ENCODE data around the gene USP47.
A peak's percentile ranks its signal among the peaks of the same experiment; 100 is the strongest.

Gene USP47

GRCh38 chr11:11841723-11842420 lies at the start of gene USP47:
TSS of gene USP47 (plus strand) at chr11:11841972. CDS start at chr11:11842186, 214 bp downstream.
- TF ChIP-seq POLR2A (IDR thresholded peaks at IDR 0.05; ENCODE audit: low read depth, low read length): peak; percentile 94
- FAIRE-seq (peak; percentile 55), DNase-seq (ENCODE audit: insufficient read length, low spot score) (peak; percentile 43)

- FAIRE-seq: no peak
- TF ChIP-seq POLR2A (IDR thresholded peaks at IDR 0.05; ENCODE audit: low read depth, low read length): no peak
- no peak for DNase-seq (ENCODE audit: insufficient read length, low spot score)
These were observed 48.7 kb upstream of the USP47 start for GRCh38 chr11:11793073-11793472.

DNA sequence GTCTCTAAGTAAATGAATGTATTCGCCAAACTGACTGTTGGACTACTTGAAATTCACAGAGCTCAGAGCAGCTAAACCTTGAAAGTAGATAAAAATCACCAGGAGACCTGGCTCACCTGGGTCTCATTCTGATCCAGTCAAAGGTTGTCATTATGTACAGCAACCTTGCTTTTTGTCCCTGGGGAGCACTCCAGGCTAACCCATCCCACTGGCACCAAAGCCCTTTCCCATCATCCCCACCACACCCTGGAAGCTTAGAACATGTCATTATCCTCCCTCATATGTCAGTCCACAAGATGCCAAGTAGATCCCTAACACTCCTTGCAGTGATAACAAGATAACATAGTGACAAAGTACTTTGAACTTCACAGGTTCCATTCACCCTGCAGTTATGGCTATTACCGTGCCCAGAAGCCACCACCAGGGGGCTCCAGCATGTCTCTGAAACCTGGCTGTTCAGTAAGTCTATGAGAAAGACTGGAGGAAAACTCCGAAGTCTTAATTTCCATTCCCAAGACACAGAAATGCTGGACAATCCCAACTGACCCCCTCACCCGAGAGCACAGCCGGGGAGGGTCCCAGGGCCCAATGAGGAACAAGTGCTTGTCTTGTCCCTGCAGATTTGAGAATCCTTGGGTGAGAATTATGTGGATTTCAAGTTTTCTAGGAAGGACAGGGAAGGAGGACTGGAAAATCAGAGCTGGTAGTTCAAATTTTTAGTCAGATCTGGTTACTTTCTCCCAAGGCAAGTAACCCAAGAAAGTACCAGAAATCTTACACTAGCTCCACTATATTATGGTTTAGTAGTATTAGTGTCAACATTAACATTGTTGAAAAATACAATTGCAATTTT lies 43.0 kb upstream of the USP47 start:
- no peak for TF ChIP-seq POLR2A (IDR thresholded peaks at IDR 0.05; ENCODE audit: low read depth, low read length)
- FAIRE-seq (no peak), DNase-seq (ENCODE audit: insufficient read length, low spot score) (no peak)

DNA sequence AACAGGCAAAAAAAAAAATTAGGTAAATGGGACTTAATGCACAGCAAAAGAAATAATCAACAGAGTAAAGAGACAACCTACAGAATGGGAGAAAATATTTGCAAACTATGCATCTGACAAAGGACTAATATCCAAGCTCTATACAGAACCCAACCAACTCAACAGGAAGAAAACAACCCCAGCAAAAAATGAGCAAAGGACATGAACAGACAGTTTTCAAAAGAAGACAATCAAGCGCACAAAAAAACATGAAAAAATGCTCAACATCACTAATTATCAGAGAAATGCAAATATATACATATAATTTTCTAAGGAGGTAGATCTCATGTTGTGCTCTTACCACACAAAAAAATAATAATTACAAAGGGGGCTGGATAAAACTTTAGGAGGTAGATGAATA lies 36.5 kb upstream of the USP47 start:
- TF ChIP-seq POLR2A (IDR thresholded peaks at IDR 0.05; ENCODE audit: low read depth, low read length): no peak
- FAIRE-seq: no peak
- DNase-seq (ENCODE audit: insufficient read length, low spot score): no peak

DNA sequence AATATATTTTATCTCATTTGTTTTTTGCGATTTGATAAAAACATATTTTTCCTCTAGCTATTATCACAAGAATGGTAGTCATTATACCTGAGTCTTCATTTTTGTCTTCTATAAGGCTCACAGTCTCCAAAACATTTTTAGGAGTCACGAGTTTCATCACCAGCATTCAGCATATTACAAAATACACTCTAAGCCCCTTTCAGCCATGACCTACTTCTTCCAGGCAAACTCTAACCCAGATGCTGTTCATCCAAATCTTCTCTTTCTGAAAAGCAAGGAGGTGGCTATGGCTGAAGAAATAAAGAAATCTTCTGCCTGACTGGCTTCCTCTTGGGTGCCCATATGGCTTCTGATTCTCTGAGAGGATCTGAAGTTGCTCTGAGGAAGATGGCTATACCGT lies 35.7 kb upstream of the USP47 start:
- FAIRE-seq (no peak), DNase-seq (ENCODE audit: insufficient read length, low spot score) (no peak)
- TF ChIP-seq POLR2A (IDR thresholded peaks at IDR 0.05; ENCODE audit: low read depth, low read length): no peak

GRCh38 chr11:11806586-11806985 lies 35.2 kb upstream of the USP47 start:
- no peak for TF ChIP-seq POLR2A (IDR thresholded peaks at IDR 0.05; ENCODE audit: low read depth, low read length)
- FAIRE-seq: no peak
- DNase-seq (ENCODE audit: insufficient read length, low spot score): no peak

GRCh38 chr11:11807811-11808782 lies 33.7 kb upstream of the USP47 start:
- no peak for TF ChIP-seq POLR2A (IDR thresholded peaks at IDR 0.05; ENCODE audit: low read depth, low read length)
- DNase-seq (ENCODE audit: insufficient read length, low spot score) (no peak), FAIRE-seq (no peak)

- FAIRE-seq (no peak), DNase-seq (ENCODE audit: insufficient read length, low spot score) (no peak)
- TF ChIP-seq POLR2A (IDR thresholded peaks at IDR 0.05; ENCODE audit: low read depth, low read length): no peak
These were observed 32.7 kb upstream of the USP47 start for GRCh38 chr11:11808992-11809615.

DNA sequence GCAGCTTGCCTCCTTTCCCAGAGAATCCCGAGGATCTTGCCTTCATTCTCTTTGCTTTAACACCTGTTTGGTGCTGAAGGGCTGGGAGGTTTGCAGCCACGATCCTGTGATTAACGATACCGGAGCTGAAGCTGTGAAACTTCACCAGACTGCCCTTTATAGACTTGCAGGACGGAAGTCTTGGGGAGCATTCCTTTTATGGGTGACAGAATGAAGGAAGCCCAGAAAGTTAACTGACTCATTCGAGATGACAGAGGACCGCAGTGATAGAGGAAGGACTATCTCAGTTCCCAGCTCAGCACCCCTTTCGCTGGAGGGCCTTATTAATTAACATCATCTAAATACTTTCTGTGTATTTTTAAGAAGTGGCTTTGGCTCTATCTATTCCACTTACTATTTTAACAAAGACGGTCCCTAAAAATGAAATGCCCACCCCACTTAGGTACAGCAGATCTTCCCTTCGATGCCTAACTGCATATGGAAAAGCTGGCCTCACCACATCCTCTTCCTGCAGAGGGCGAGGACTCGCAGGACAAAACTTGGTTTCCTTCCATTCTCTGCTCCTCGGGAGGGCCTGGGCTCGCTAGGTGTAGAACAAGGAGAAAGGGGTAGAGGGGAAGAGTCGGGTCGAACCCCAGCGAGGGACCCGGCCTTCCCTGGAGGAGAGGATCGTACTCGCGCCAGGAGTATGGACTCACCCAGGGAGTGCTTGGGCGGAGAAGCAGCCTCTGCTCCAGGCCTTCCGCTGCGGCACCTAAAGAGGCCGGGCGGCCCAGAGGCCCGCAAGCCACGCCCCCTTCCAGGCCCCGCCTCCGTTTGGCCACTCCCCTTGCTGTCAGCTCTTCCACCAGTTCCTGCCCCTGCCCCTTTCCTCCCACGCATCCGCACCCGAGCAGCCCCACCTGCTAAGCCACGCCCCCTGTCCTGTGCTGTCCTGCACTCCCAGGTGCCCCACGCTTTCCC lies 30.7 kb upstream of the USP47 start:
- DNase-seq (ENCODE audit: insufficient read length, low spot score) (no peak), FAIRE-seq (no peak)
- no peak for TF ChIP-seq POLR2A (IDR thresholded peaks at IDR 0.05; ENCODE audit: low read depth, low read length)

- DNase-seq (ENCODE audit: insufficient read length, low spot score) (peak; percentile 53), FAIRE-seq (peak; percentile 82)
- TF ChIP-seq POLR2A (IDR thresholded peaks at IDR 0.05; ENCODE audit: low read depth, low read length): no peak
These were observed 28.3 kb upstream of the USP47 start for GRCh38 chr11:11813288-11813962.

DNA sequence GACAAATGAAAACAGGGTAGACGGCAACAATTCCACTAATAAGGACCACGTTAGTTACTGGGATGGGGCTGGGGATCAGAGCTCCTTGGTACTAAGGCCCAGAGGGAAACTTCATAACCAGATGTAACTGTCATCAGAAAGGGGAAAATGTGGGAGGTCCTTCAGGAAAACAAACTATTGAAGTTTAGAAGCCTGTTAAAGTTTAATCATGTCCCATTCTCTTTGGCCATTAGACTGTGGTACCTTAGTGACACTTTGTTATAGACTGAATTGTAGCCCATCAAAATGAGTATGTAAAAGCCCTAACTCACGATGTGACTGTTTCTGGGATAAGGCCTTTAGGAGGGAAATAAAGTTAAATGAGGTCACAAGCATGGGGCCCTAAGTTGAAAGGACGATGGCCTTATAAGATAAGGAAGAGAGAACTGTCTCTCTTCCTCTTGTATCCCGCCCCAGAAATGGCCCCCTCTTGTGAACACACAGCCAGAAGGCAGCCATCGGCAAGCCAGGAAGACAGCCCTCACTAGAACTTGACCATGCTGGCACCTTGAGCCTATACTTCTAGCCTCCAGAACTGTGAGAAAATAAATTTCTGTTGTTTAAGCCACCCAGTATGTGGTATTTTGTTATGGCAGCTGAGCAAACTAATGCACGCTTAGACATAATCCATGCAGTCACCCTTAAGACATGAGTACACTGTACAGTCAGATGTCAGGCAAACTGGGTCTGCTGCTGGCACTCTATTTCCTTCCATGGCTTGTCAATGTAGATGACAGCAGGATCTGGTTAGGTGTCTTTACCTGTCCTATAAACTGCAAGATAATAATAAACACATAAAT lies 26.9 kb upstream of the USP47 start:
- no peak for TF ChIP-seq POLR2A (IDR thresholded peaks at IDR 0.05; ENCODE audit: low read depth, low read length)
- FAIRE-seq: no peak

More for the DNA sequence above, 26.9 kb upstream of the USP47 start:
- DNase-seq (ENCODE audit: insufficient read length, low spot score): no peak

Data from H54 (cell line).